T-helper 2 cell treated with Interferon-gamma antibody and Interleukin-4, amounts not matched to agents 100 ng/mL and 5 ng/mL, for 36 hours (primary cell): ENCODE measurements around the gene MACROH2A2. TPM values are rescaled to one million over a fixed set of nuclear protein-coding genes. Genes with fewer than 3 reads are reported as not detected.

Source experiments
- intact Hi-C: fragments of 100-400 bp; cut with micrococcal nuclease; formaldehyde crosslinking; loops from one replicate; pipeline ENCODE4 v1.15.1; 2023
- total RNA-seq: library from RNA; stranded (reverse); gene quantifications from 2 replicates; pipeline ENCODE4 v1.2.3, GENCODE V29; 2022

The MACROH2A2 gene
- total RNA-seq, 1 donor from 2014 or later, result 2.9 TPM

DNA sequence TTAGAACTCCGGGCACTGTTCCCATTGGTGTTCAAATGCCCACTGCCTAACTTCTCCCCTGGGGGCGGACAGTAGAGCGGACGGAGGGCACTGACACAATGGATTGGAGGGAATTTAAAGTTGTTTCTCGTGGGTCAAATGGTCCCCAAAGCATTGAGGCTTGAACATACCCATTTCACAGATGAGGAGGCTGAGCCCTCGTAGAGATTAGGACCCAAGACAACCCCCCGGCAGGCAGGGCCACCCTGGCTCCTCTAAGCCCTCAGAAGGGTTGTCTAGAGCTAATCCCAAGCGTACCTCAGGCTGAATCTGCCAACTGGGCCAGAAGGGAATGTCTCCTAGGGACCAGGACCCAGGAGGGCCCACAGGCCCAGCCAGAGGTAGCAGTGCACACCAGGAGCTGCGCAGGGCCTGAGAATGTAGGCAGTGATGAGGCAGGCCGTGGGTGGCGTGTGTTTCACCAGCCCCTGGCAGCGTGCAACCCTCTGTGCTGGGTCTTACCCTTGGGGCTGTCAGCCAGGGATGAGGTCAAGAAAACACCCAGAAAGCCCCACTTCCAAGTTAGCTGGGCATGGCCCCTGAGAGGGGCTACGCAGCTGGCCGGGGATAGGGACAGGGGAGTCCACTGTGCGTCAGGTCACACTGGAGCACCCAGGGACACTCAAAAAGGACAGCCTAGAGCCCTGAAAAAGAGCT, 74.2 kb downstream of the MACROH2A2 start:
- intact Hi-C loops, result no loop called here

- intact Hi-C loops, result no loop called here
These were observed 78.4 kb downstream of the MACROH2A2 start for GRCh38 chr10:70130878-70131559.

DNA sequence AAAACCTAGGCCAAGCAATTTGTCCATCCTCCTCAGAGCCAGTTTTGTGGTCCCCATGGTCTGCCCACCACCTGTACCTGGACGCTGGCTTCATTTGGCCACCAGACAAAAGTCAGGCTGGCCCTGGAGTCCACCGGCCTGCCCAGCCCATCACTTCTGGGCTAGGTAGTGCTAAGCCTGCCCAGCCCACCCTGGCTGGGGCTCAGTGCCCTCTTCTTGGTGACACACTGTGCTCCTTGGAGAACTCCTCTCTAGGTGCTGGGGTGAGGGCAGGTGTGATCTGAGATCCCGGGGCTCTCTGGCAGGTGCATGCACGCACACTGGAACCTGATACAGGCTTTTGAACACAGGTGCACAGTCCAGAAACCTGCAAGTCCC, 78.9 kb downstream of the MACROH2A2 start:
- intact Hi-C loops, result no loop called here

DNA sequence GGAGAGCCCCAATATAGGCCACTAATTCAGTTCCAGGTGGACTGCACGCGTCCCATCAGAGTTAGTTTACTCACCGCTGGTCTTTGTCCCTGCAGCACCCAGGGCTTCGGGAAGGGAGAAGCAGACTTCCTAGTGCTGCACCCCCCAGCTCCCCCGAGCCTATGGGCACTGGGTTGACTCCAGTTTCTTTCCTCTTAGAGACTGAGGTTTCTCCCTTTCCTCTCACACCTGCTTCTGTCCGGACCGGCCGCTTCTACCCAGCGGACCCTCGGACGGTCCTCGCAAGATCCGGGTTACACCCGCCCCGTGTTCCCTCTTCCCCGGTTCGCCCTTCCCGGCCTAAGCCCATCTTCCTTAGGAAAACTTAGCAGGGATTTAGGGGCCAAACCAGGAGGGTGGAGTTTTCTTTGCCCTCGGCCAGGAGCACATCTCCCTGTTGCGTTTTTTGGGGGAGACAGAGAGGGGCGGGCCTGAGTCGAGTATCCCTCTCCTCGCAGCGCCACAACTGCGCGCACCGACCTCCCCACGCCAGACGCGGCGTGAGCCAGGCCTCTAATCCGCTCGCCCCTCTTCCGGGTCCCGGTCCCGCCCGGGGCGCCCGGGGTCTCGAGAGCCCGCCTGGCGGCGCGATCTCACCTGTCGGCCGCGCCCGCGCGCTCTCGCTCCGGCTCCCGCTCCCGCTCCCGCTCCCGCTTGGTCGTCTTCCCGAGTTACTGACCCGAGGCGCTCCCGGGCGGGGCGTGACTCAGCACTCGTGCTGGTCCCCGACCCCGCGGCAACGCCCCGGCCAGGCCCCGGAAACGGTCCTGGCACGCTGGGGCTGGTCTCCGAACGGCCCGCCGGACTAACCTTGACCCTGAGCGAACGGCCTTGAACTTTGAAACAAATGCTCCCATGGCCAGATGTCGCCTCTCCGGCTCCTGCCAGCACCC, 79.7 kb downstream of the MACROH2A2 start, which contains the start of gene AIFM2:
TSS of gene AIFM2 (minus strand) at position 728 of the 932 bp plus-strand sequence. CDS start 8,741 bp downstream, outside the sequence.
- intact Hi-C loops, result no loop called here

- intact Hi-C loops, result no loop called here
These were observed 82.4 kb downstream of the MACROH2A2 start for GRCh38 chr10:70135046-70135445.

GRCh38 chr10:70135684-70136083, 83.0 kb downstream of the MACROH2A2 start:
- intact Hi-C loops, result no loop called here

DNA sequence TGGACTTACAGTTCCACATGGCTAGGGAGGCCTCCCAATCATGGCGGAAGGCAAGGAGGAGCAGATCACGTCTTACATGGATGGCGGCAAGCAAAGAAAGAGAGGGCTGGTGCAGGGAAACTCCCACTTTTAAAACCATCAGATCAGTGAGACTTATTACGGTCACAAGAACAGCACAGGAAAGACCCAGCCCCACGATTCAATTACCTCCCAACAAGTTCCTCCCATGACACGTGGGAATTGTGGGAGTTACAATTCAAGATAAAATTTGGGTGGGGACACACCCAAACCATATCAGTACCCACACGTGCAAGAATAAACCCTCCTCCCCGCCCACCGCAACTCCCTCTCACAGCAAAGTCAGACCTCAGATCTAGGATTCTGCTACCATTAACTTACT, 84.5 kb downstream of the MACROH2A2 start:
- intact Hi-C loops, result no loop called here

DNA sequence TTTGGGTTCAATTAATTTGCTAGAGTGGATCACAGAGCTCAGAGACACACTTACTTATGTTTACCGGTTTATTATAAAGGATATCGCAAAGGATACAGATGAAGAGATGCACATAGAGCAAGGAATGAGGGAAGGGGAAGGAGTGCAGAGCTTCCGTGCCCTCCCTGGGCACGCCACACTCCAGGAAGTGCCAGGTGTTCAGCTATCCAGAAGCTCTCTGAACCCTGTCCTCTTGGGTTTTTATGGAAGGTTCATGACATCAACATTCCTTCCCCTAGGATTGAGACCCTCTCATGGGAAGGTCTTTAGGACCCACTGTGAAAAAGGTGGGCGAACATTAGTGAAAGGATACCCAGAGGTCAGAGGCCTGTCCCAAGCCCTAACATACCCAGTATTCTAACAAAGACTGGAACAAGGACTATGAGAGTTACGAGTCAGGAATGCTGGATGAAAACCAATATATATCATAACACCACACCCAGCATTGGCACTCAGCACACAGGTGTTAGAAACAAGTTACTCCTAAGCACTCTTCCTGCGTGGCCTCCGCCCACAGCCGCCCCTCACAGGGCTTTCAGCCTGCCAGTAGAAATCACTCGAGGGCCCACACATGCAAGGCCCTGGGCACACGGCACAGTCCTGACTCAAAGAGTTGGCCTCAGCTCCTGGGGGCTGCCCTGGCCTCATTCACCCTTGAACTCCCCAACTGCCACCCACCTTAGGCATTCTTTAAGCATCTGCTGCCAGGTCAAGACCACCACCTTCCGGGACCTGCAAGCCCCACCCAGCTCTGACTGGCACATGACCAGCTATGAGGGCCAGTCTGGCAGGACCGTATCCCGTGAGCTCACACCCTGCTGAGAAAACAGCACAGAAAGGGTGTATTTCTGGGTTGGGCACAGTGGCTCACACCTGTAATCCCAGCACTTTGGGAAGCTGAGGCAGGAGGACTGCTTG, 85.6 kb downstream of the MACROH2A2 start:
- intact Hi-C loops, result no loop called here

GRCh38 chr10:70139151-70139996, 86.7 kb downstream of the MACROH2A2 start:
- intact Hi-C loops, result no loop called here

- intact Hi-C loops, result loop anchor here (10.0 kb wide), 1 partner anchor 55 kb away; no protein-coding TSS in a partner anchor
These were observed 87.3 kb downstream of the MACROH2A2 start for GRCh38 chr10:70139997-70140250.

- intact Hi-C loops, result loop anchor here (10.0 kb wide), 1 partner anchor 55 kb away; no protein-coding TSS in a partner anchor
These were observed 87.7 kb downstream of the MACROH2A2 start for GRCh38 chr10:70140297-70140696.

DNA sequence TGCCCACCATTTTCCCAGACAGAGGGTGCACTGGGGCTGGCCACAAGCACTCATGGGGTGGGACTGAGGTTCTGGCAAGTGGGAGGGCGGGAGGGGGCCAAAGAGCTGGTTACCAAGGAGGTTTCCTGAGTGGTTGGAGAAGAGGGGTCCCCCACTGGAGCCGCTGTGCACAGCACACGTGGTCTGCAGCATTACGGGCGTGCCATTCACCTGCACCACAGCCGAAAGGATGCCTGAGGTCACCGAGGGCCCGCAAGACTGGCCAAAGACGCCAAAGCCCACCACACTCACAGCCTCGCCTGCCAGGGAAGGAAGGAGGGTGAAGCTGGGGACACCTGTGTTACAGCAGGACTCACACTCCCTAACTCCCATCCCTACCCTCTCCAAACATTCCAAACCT, 89.9 kb downstream of the MACROH2A2 start:
- intact Hi-C loops, result loop anchor here (10.0 kb wide), 1 partner anchor 52 kb away; no protein-coding TSS in a partner anchor

DNA sequence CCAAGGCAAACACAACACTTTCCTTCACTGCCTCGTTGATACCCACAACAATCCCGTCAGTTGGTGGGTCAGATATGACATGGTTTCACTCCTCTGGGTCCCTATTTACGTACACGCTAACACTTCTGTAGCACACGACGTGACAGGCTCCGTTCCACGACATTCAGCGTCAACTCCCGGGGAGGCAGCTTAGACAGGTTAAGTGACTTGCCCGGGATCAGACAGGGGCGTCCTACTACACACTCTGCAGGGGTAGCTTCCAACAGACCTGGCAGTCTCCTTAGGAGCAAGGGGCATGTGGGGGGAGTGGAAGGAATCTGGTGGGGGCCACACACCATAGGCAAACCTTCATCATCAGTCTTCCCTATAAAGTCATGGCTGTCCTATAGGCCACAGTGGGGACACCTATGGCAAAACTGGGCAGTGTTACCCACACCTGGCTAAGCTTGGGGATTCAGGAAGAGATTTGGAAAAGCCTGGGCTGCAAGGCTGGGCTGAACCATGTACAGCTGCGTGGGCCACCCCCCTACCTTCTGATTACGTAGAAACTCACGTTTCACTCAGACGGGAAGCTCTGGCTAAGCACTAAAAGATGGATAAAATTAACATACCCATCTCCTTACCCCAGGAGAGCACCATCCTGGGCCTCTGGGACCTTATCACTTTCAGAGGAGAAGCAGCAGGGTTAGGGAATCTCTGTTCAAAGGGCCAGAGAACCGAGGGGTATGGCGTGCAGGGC, 91.9 kb downstream of the MACROH2A2 start:
- intact Hi-C loops, result loop anchor here (5.0 to 10.0 kb wide), 2 partner anchors 50 to 218 kb away; no protein-coding TSS in a partner anchor

DNA sequence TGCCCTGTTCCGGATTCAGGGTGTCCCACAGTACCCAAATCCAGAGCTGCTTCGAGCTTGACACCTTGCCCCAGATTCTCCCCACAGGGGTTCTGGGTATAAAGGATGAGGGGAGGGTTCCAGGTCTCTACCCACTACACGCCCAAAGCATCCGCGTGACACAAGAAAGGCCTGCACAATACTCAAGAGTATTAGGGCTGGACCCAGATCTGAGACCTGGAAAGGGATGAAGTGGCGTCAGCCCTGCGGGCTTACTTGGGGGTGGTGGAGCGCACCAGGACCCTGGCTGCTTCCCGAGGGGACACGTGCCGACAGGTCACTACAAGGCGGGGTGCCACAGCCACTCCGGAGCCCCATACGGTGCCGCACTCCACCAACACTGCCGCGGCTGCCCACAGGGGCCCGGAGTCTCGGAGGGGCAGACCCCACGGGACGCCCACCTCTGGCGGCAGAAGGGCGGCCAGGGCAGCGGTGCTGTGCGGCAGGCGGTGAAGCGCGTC, 92.6 kb downstream of the MACROH2A2 start:
- intact Hi-C loops, result loop anchor here (5.0 to 10.0 kb wide), 2 partner anchors 50 to 217 kb away; no protein-coding TSS in a partner anchor

DNA sequence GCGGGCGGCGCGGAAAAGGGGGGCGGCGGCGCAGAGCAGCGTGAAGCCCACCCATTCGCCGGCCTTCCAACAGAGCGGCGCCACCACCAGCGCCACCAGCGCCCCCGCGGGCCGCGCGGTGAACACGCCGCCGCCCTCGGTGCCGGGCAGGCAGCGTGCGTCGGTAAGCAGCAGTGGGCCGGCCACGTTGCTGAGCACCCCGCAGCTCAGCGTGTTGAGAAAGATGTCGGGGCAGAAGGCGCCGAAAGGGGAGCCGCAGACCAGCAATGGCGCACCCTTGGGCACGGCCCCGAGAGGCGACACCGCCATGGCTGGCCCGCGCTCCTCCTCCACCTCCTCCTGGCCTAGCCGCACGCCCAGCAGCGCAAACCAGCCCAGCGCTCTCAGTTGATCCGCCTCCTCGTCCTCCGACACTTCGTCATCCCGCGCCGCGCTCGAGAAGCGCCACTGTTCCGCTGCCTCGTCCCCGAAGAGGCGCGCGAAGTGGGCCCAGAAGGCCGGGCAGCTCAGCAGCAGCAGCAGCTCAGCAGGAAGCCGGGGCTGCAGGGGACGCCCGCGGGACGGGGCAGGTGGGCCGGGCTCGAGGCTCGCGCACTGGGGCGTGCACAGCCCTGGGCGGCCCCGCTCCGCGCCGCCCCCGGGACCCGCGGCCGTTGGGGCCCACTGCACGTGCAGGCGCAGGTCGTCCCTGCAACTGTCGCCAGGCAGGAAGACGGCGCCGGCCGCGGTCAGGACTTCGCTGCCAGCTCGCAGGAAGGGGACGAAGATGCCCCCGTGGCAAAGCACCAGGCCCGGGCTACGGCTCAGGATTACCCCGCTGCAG, 93.2 kb downstream of the MACROH2A2 start:
- intact Hi-C loops, result loop anchor here (1.0 to 10.0 kb wide), 7 partner anchors 16 to 216 kb away; partner anchors contain the start of genes PPA1 and SAR1A

DNA sequence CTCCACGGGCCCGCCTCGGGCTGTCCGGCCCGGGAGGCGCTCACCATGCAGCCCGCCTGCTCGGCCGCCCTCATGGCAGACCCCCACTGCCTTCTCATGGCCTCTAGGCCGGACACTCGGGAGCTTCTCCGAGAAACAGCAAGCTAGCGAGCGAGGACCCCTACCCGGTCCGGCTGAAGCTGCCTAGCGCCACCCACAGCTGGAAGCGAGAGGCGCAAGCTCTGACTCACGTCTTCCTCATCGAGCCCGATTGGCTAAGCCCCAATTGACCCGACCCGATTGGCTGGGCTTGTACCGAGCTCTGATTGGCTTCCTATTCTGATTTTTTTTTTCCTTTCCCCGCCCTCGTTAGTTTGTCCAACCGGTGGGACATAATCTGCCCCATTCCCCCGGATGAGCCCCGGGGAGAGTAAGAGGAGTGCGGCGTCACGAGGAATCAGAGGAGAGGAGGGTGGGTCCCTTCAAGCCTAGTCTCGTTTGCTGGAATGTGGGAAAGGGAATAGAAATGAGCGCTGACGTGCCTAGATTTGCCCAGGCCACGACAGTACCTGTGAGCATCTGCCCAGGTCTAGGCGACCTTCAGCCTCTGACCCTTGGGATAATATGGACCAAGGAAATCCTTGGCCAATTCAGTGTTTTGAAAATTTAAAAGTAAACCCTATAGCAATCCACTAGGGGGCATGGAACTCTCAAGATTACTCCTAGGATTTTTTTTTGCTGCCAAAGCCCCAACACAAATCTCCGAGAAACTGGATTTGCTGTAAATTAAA, 94.0 kb downstream of the MACROH2A2 start, which contains the start of gene TYSND1:
TSS of gene TYSND1 (minus strand) at position 212 of the 770 bp plus-strand sequence. CDS start at position 98, 114 bp downstream.
- intact Hi-C loops, result loop anchor here (1.0 to 10.0 kb wide), 7 partner anchors 16 to 216 kb away; partner anchors contain the start of genes PPA1 and SAR1A

DNA sequence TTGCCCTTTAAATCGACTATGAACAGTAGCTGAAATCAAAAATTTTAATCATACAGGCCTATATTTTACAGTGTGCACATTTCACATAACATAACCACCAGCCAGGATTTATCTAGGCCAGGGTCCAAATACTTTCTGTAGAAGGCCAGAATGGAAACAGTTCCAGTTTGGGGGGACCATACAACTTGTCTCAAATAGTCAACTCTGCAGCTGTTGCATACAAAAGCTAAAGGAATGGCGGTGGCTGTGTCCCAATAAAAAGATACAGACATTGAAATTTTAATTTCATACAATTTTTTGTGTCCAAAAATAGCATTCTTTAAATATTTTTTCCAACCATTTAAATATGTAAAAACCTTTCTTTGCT, 94.6 kb downstream of the MACROH2A2 start:
- intact Hi-C loops, result loop anchor here (2.0 to 10.0 kb wide), 4 partner anchors 30 to 215 kb away; no protein-coding TSS in a partner anchor
